HG02840 (cell line): ENCODE measurements around the gene GDF7.

Source experiments
- ATAC-seq: cut with Tn5 transposase; IDR thresholded peaks from one replicate; pipeline ENCODE4 v1.9.1; 2021; ENCODE audit warnings: mild to moderate bottlenecking, moderate library complexity, moderate number of reproducible peaks; ENCODE audit not compliant: unreplicated experiment, low FRiP score

The GDF7 gene

DNA sequence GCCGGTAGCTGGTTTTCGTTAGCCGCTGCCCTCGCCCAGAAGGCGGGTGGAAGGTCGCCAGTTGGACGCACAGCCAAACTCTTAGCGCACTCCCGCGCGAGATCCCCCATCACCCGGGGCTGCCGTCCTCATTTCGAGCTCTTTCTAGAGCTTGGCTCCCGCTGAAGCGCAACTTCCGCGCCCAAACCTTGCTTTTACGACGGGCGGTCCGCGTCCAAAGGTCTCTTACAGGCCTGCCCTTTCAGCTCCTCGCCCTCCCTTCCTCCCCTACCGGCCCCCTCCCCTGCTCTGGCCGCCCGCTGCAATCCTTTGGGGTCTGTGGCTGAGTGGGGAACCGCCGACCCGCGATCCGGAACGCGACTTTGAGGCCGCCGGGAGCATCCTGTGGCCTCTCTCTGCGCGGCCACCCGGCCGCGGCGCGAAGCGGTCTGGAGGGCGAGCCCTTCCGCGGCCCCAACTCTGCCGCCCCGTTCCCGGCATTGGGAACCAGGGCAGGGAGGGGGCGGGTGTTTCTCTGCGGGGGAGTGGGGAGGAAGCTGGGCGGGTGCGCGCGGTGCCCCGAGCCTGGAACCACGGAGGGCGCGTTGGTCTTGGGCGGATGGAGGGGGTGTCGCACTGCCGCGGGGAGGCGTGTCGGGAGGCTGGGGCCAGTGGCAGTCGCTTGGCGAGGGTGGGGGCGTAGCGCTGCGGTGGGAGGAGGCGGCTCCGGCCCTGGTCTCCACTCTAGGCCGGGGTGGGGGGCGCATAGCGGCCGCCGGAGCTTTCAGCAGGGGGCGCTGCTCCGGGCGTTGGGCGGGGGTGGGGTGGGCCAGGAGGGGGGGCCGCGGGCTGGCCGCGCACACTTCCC, at the start of gene GDF7:
Gene GDF7 (plus strand): TSS at position 841 of the 847 bp plus-strand sequence. CDS start 96 bp downstream, outside the sequence.
- ATAC-seq, result no peak

DNA sequence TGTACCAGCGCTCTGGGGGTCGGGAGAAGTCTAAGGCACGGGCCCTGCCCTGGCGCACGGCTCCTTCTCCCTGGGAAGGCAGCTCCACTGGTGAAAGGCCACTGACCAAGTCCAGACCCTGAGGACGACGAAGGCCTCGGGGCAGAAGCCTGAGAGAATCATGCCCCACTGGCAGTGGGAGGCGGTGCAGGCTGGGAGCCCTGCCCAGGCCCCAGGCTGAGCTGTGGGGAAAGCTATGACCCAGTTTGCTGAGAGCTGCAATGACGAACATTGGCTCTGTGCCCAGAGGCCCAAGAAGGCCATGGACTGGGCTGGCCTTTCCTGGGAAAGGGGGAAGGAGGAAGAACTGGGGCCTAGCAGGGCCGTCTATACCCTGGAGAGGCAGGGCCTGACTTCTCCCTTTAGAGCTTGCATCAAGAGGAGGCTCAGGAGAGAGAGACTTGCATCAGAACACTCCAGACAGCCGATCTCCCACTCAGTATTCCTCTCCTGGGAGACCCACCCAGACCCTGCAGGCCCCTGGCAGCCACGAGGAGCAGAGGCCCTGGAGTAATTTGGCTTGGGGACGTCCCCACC, 49.0 kb upstream of the GDF7 start:
- ATAC-seq, result no peak

DNA sequence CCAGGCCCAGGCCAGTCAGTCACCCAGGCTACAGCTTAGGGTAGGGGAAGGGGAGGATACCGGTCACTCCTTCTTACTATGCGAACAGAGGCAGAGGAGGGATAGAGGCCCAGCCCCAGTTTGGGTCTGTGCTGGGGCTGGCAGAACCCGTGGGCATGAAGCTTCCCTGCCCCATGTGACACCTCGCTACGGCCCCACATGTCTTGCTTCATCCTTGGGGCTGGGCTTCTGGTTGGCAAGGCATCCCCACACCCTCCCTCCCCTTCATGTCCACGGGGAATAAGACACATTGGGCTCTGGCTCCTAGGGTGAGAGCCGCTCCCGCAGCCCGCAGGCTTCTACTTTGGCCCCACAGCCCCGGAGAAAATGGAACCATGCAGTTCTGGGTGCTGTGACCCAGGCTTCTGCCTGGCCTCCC, 48.5 kb upstream of the GDF7 start:
- no peak for ATAC-seq

DNA sequence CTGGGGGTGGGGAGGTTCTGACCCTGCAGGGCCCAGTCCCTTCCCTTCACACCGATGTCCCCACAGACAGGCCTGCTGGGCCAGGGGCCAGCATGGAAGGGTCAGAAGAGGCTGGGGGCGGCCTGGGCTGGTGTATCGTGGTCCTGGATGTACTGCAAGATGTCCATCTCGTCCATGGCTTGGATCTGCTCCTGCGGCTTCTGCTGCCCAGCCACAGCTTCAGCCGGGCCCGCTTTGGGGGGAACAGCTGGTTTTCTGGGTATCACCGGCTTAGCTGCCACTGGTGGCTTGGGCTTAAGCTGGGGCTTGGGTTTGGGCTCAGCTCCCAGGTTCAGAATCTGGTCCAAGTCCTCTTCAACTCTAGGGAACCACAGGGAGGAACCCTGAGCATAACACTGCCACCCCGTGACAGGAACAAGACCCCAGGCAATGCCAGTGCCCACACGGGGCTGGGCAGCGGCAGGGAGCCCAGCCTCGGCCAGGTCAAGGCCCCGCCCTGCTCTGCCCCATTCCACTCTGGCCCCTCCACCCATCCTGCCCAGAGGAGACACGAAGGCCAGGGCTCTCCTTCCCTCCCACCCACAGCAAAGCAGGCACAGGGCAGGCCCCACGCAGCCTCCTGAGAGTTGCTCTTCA, 47.9 kb upstream of the GDF7 start:
- no peak for ATAC-seq

DNA sequence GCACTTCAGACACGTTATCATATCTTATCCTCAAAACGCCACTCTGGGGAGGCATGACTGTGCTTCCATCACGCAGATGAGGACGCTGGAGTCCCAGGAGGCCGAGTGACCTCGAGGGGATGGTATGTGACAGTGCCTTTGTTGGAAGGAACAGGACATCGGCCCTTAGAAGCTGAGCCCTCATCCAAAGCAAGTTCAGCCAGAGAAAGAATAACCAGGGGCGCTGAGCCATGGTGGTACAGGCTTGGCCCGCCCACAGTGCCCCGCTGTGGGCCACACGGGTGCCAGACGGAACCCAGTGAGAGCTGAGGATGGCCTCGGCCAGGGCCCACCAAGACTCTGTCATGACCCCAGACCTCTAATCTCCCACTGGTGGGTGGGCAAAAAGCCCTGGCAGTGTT, 47.3 kb upstream of the GDF7 start:
- no peak for ATAC-seq

DNA sequence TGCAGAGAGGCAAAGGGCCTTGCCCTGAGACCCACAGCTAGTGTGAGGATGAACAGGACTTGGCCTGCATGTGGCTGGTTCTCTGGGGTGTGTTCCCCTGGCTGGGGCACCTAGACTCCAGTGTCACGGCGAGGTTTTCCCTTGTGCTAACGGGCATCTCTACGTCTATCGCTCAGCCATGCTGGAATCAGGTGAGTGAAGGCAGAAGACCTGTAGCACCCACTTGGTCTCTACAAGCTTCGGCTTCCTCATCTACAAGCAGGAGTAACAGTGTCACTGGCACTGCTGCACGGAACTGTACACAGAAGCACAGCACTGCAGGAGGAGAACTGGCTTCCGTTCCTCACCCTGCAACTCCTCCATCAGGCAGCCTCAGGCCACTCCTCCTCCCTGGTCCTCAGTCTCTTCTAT, 46.7 kb upstream of the GDF7 start:
- ATAC-seq, result no peak

DNA sequence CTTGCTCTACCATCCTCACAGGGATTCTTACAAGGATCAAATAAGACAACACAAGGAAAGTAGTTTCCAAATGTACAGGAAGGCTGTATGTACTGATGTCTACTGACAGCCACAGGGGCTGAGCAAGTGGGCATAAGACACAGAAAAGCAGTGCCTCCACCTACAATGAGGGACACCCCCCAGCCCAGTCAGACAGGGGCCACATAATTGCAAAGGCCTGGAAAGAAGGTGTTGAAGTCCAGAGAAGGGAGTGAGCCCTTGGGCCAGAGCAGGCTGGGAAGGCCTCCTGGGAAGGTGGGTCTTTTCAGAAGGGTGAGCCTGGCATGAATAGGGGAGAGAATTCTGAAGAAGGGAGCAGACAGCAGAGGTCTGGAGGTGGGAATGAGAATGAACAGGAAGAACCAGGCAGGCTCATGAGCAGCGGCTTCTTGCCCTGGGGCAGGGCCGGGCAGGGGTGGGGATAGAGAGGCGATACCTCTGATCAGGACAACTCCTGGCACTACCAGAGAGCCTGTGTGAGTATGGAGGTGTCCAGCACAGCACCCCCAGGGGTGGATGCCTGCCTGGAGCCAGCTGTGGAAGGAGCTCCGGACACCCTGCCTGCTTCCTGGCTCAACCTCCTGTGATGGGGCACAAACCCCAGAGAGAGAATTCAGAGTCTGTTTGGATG, 46.1 kb upstream of the GDF7 start:
- no peak for ATAC-seq

DNA sequence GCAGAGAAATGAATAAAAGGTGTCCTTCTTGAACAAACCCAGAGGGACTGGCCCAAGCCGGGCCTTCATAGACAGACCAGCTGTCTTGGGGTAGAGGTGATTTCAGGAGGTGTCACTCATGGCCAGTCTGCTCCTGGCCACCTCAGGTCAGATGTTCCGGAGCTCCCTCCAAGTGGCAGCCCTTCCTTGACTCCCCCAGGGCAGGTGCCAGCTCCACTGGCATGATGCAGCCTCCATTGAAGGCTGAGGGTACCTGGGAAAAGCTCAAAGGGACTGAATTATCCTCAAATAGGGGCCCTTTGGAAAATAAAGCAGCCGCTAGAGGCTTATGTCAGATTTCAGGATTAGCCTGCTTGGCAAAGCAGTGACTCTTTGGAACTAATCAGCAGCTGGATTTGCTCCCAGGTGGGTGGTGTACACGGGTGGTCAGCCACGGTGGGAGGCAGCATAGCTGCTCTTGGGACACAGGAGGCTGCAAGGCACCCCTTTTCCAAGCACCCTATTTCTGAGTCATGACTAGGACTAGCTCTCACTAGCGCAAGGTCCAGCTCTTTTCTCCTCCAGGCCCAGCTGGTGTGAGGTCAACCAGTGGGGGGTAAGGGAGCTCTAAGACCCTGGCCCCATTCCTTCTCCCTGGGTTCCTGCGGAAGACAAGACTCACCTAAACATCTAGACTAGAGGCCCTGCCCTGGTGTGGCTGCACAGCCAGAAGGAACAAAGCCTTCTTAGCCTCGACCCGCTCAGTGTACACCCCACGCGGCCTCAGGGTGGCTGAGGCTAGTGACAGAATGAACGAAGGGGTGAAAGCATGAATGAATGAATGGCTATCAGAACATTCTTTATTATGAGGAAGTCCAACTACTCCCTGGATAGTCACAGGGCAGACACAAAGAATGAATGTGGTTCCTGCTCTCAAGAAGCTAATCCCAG, 45.3 kb upstream of the GDF7 start:
- ATAC-seq, result no peak

DNA sequence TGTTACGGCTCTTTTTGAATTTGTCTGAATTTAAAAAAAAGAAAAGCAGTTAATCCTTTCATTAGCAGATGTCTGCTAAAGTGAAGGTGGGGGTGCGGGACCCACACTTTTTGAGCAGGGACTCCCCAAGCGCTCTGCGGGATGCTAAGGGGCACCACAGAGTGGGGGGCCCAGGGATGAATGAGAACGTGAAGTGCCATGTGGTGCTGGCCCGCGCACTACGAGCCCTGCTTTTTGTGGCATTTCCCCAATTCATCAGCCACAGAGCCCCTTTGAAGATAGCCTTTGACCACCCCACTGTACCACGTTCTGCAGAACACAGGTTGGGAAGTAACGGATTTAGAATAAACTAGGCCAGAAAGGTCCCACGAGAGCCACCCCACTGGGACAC, 44.7 kb upstream of the GDF7 start:
- ATAC-seq, result no peak

DNA sequence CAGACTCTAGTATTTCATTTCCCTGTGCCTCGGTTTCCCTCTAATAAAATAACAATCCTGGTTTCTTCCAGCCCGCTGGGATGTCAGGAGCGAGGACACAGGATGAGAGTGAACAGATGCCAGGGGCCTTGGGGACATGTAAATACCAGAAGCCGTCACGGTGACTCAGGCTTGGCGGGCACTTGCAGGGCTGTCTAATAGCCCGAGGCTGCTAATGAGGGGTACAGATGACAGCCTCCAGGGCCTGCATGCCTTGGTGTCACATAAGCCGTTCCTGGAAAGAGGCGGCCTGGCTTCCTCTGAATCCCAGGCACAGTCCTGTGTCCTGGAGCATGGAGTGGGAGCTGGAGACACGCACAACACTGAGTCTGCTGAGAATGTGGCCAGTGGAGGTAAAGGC, 44.2 kb upstream of the GDF7 start:
- no peak for ATAC-seq

DNA sequence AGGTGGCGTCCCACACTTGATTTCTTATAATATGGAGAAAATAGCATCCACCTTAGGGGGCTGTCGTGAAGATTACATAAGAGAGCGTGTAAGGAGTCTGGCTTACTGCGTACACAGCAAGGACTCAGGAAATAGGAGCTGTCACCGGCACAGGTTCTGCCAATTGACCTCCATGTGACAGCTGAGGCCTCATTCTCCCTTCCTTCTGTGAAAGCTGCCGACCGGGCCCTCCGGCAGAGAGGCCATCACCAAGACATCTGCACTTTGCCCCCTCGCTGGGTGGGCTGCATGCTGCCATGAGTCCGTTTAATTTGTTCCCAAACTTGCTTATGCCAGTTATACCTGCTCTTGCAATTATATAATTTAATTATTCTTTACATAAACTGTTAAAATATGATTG, 43.7 kb upstream of the GDF7 start:
- no peak for ATAC-seq

DNA sequence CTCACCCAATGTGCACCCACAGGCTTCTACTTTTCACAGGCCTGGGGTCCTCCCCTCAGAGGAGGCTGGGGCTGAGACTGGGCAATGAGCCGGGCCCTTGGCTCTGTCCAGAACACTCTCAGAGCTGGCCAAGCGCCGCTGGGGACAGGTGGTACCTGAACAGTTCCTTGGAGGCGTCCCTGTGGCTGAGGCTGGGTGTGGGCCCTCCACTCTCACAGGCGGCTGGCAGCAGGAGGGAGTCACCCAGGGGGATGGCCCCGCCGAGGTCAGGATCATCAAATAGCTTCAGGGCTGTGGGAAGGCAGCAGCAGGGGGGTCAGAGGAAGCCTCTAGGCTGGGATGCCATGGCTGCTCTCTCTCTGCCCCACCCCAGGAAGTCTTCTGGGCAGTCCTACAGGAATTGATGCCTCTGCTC, 43.2 kb upstream of the GDF7 start:
- no peak for ATAC-seq

DNA sequence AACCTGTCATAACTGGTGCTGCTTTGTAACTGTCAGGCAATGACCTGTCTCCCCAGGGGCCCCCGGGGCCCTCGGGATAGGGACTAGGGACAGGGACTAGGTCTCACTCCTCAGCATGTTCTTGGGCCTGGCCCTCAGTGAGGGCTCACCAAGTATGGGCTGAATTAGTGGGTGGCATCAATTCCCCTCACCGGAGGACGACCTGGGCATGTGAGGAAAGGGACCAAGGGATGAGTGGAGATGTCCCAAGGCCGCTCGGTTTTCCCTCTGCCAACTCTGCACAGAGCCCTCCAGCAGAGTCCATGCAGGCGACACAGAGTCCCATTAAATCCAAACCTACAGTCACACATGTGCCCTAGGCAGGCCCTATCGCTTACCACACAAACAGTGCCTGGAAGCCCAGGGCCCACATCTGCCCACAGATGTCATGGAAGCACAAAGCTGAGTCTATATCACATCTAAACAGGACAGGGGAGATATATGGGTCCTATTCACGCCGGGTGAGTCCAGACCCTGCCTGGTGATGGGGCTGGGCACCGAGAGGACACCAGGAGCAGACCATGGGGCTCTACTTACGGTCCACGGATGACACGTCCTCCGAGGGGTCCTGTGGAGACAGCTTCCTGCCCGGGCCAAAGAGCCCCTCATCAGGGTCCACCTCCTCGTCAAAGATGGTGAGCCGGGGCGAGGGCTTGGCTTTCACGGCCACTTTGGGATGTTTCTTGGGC, 42.6 kb upstream of the GDF7 start:
- no peak for ATAC-seq

DNA sequence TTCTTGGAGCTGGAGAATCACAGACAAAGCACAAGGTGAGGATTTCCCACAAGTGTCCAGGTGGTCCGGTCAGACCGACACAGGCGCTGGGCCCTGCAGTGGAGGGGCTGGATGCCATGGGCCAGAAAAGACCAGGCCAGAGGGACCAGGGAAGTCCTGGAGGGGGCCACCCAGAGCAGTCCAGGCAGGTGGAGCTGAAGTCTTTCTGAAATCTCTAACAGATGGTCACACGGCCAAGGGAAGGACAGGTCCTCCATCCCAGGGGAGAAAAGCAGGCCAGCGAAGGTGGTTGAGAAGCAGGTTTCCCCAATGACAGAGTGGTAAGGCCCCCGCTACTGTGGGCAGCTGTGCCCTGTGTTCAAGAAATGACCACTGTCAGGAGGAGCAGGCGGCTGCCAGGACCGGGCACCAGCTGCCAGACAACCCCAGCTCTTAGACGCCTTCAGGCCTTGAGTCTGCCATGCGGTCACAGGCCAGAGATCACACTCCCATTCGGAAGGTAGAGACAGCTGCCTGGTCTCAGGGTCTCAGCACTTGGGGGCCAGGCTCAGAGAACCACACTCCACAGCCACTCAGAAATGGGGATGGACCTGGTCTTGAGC, 42.0 kb upstream of the GDF7 start:
- no peak for ATAC-seq

DNA sequence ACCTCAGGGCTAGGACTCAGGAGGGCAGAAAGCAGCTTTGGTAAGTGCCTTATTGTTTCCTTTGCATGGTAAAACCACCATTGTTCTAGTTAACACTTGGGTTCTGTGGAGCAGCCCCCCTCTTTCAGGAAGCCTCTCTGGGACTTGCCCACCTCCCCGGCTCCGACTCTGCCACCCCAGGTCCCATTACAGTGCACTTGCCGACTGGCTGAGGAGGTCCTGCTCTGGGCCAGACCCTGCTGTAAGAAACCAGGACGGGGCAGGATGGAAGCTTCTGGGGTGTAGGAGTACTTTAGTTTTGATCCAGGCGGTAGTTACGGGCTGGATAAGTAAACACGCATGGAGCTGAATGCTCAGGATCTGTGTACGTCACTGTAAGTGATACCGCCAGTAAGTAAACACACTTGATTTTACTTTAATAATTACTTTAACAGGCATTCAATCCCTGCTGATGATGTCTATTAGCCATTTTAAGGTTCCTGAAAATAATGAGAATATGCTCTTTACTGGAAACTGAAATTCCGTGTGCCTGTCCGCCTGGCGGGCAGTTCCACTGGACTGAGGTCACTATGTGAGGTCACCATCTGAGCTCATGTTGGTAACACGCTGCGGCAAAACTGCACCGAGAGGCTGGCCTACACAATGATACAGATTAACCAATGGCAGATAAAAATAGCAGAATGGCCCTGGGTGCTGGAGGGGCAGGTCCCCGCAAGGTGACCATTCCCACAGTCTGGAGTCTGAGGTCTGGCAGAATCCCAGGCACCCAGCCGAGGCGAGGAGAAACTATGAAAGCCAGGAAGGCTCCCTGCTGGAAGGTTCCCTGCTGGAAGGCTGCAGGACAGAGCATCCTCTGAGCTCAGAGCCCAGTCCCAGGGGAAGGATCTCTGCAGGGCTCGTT, 41.2 kb upstream of the GDF7 start:
- no peak for ATAC-seq

DNA sequence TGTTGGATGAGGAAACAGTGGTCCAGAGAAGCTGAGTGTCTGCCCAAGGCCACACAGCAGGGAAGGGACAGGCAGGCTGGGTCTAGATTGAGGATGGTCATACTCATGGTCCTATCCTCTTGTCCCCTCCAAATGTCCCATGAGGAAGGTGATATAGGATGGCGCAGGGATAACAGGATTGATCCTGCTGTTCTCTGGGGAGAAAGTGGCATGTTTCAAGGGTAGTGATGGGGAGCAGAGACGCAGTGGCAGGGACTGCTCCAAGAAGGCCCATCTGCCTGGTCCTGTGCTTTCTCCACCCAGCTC, 40.6 kb upstream of the GDF7 start:
- ATAC-seq, result no peak

DNA sequence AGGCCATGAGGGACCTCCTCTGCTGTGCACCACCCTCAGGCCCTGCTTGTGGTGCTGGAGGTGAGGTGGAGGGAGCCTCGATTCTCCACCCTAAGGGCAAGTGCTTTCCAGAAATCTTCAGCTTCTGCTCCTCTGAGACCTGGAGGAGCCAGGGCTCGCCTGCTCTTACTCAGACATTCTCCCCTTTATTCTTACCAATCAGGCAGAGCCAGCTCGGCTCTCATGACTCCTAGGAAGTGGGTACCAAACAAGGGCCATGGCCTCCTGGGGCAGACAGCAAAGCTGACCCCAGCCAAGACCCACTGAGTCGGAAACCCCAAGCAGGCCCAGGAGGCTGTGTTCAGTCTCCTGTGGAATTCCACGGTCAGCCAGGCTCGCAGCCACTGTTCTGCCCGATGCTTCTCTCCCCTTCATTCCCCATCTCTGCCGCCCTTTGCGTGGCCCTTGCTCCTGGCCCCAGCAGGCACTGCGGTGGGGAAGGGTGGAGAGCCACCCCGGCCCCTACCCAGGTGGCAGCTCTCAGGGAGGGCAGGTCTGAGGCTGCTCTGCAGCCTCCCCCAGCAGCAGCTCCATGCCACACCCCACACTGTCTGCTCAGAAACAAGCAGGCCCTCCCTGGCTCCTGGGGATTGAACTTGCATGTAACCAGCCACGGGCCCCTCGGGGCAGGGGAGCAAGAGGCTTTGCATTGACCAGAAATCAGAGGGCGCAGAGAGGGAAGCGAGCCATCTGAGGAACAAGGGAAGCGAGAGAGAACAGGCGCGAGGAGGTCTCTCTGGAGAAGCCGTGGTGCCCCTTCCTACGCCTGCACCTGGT, 40.0 kb upstream of the GDF7 start:
- no peak for ATAC-seq
